Vagina (tissue), 2 donors: Measurements from ENCODE around the gene RPL10. TPM values are rescaled to one million over a fixed set of nuclear protein-coding genes. Genes with fewer than 3 reads are reported as not detected.

Experiments used
- DNase-seq, 2 donors: peaks; one replicate each; pipeline ENCODE4 v3.0.0-alpha.2; 2017; ENCODE audit errors: extremely low spot score in 2 of 2
- H3K27ac ChIP-seq: fragments of 200-600 bp; sonication (generic); one replicate; pipeline ENCODE4 v1.5.1; 2019
- H3K27me3 ChIP-seq: fragments of 200-600 bp; sonication (generic); one replicate; pipeline ENCODE4 v1.5.1; 2019
- H3K36me3 ChIP-seq, 2 donors: fragments of 200-600 bp; sonication (generic); one replicate each; pipeline ENCODE4 v1.5.1; 2017 to 2019
- H3K4me1 ChIP-seq: fragments of 200-600 bp; sonication (generic); one replicate; pipeline ENCODE4 v1.5.1; 2019
- H3K4me3 ChIP-seq, 2 donors: fragments of 200-600 bp; sonication (generic); 1 replicate in 1 of 2; 2 replicates in 1 of 2; pipeline ENCODE4 v1.5.1; 2016 to 2019
- H3K9me3 ChIP-seq: fragments of 200-600 bp; sonication (generic); one replicate; pipeline ENCODE4 v1.5.1; 2019
- CTCF ChIP-seq, 3 experiments: fragments of 450-650 bp in 2 of 3; fragments of 200-600 bp in 1 of 3; sonication (generic) in 1 of 3; IDR thresholded peaks; one replicate each; pipeline ENCODE4 v1.5.1; 2017 to 2019; ENCODE audit warnings: antibody characterized with exemption in 3 of 3, mild to moderate bottlenecking in 2 of 3, moderate library complexity in 2 of 3
- POLR2A ChIP-seq, 2 donors: fragments of 450-650 bp; IDR thresholded peaks; one replicate each; pipeline ENCODE4 v1.6.1; 2017; ENCODE audit warnings: antibody characterized with exemption in 2 of 2, mild to moderate bottlenecking in 2 of 2, moderate library complexity in 2 of 2
- POLR2AphosphoS5 ChIP-seq, 2 donors: sonication (generic); formaldehyde crosslinking; IDR thresholded peaks; one replicate each; pipeline ENCODE4 v1.9.0; 2017; ENCODE audit warnings: antibody characterized with exemption in 2 of 2, mild to moderate bottlenecking in 2 of 2, low read depth in 1 of 2; ENCODE audit not compliant: insufficient read depth in 1 of 2
- intact Hi-C: fragments of 100-400 bp; cut with DNase I; formaldehyde crosslinking; loops from one replicate; pipeline ENCODE4 v1.15.1; 2023
- total RNA-seq: library from RNA; depleted of rRNA; stranded (reverse); fragments of >200 nt; gene quantifications from one replicate; pipeline ENCODE4 v1.2.3, GENCODE V29; 2016

RPL10 gene
- total RNA-seq, 1 donor from 2014 or later, result 3,948 TPM

GRCh38 chrX:154403858-154404257, 5.7 kb downstream of the RPL10 start:
- no peaks in the 10 kb centered on the region for H3K9me3 ChIP-seq
- intact Hi-C loops, result no loop called here
- H3K27ac ChIP-seq, result no peak overlapping the region
- TF ChIP-seq CTCF (IDR thresholded peaks at IDR 0.05) (no peak), POLR2A (IDR thresholded peaks at IDR 0.05) (no peak), POLR2AphosphoS5 (IDR thresholded peaks at IDR 0.05; ENCODE audit: insufficient read depth in 1 of 2, low read depth in 1 of 2) (no peak)
- no peaks in the 10 kb centered on the region for H3K27me3 ChIP-seq
- peaks cover 0 to 20% of the 10 kb centered on the region in 2 donors for H3K36me3 ChIP-seq
- H3K4me3 ChIP-seq, result no peak overlapping the region
- H3K4me1 ChIP-seq, result peaks cover 21% of the 10 kb centered on the region
- DNase-seq, result no peak

- DNase-seq, result no peak
- no peaks in the 10 kb centered on the region for H3K27me3 ChIP-seq
- intact Hi-C loops, result no loop called here
- no peak overlapping the region for H3K4me3 ChIP-seq
- H3K9me3 ChIP-seq, result no peaks in the 10 kb centered on the region
- peaks cover 0 to 13% of the 10 kb centered on the region in 2 donors for H3K36me3 ChIP-seq
- H3K27ac ChIP-seq, result no peak overlapping the region
- TF ChIP-seq POLR2A (IDR thresholded peaks at IDR 0.05) (no peak), CTCF (IDR thresholded peaks at IDR 0.05) (no peak), POLR2AphosphoS5 (IDR thresholded peaks at IDR 0.05; ENCODE audit: insufficient read depth in 1 of 2, low read depth in 1 of 2) (no peak)
- peaks cover 14% of the 10 kb centered on the region for H3K4me1 ChIP-seq
Measured at GRCh38 chrX:154404625-154405192, 6.5 kb downstream of the RPL10 start.

GRCh38 chrX:154408659-154409221, 10.6 kb downstream of the RPL10 start:
- Histone ChIP-seq H3K27me3 (no peaks in the 10 kb centered on the region), H3K27ac (peak overlapping the region; percentile 57), H3K4me1 (peaks cover 10% of the 10 kb centered on the region), H3K36me3 (no peaks in the 10 kb centered on the region), H3K9me3 (no peaks in the 10 kb centered on the region), H3K4me3 (peak overlapping the region; percentile 19 to 33)
- DNase-seq, result peak in 1 of 2 donors; percentile 84
- intact Hi-C loops, result no loop called here
- TF ChIP-seq POLR2A (IDR thresholded peaks at IDR 0.05) (no peak), CTCF (IDR thresholded peaks at IDR 0.05) (no peak), POLR2AphosphoS5 (IDR thresholded peaks at IDR 0.05; ENCODE audit: insufficient read depth in 1 of 2, low read depth in 1 of 2) (no peak)

- Histone ChIP-seq H3K27ac (peak within 1 kb of the TSS; percentile 57), H3K27me3 (no peaks in the 10 kb centered on the region), H3K4me1 (peaks cover 10% of the 10 kb centered on the region), H3K9me3 (no peaks in the 10 kb centered on the region), H3K36me3 (no peaks in the 10 kb centered on the region), H3K4me3 (peak within 1 kb of the TSS; percentile 19 to 33)
- intact Hi-C loops, result no loop called here
- TF ChIP-seq POLR2A (IDR thresholded peaks at IDR 0.05) (no peak), POLR2AphosphoS5 (IDR thresholded peaks at IDR 0.05; ENCODE audit: insufficient read depth in 1 of 2, low read depth in 1 of 2) (peak; percentile 13 to 69)
- DNase-seq, result peak in 1 of 2 donors; percentile 93
Measured at GRCh38 chrX:154409222-154409871, 11.2 kb downstream of the RPL10 start, which contains the start of gene DNASE1L1. TSS of gene DNASE1L1 (minus strand) at chrX:154409254. CDS start at chrX:154405568, 3,686 bp downstream.

GRCh38 chrX:154411981-154412340, 13.8 kb downstream of the RPL10 start:
- peak in 1 of 2 donors; percentile 74 for TF ChIP-seq POLR2AphosphoS5 (IDR thresholded peaks at IDR 0.05; ENCODE audit: insufficient read depth in 1 of 2, low read depth in 1 of 2)
- peak in 1 of 2 donors; percentile 48 for TF ChIP-seq POLR2A (IDR thresholded peaks at IDR 0.05)
- TF ChIP-seq CTCF (IDR thresholded peaks at IDR 0.05), result no peak
- DNase-seq, result peak in 1 of 2 donors; percentile 90
- Histone ChIP-seq H3K4me1 (peaks cover 10% of the 10 kb centered on the region), H3K4me3 (peak overlapping the region; percentile 54 to 59), H3K9me3 (no peaks in the 10 kb centered on the region), H3K36me3 (no peaks in the 10 kb centered on the region), H3K27ac (peak overlapping the region; percentile 85), H3K27me3 (no peaks in the 10 kb centered on the region)
- intact Hi-C loops, result loop anchor here (5.0 kb wide), 1 partner anchor 120 kb away; no protein-coding TSS in a partner anchor
